ENCODE data around the gene CDK13.
"Not testable (repeated sequence)": the region's sequence is repeated elsewhere in the genome, so short reads cannot be mapped to it uniquely, and the experiment has no call there.

The CDK13 gene

DNA sequence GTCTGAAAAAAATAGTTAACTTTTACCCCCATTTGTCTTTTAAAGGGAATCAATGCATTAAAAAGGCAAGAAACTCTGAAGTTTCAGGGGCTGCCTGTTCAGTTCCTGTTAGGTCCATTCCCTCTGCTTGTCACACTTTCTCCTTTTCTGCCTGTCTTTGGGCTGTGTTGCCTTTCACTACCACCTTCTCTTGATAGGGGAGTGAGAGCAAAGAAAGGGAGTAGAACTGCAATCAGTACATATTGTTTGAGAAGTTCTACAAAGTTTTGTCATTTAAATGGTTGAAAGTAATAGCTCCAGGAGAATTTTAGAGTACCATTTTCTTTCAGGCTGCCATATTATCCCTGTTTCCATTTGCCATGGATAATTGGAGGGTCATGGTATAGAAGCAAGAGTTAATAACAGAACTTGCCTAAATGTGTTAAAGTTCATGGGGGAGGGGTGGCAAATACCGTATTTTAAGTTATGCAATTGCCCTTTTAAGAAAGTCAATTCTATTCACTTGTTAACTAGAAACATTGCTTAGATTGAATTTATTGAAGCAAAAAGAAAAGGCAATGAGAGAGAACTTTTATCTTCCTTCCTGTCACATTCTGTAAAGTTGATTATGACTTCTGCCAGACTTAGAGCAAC is 145.8 kb downstream of the CDK13 start:
- no peaks in the 10 kb centered on the region for H3K4me1 ChIP-seq (ENCODE audit: control insufficient read depth, insufficient read depth, low read length)
- H3K9me3 ChIP-seq (ENCODE audit: control insufficient read depth, low read length): no peaks in the 10 kb centered on the region
- no peaks in the 10 kb centered on the region for H3K27me3 ChIP-seq (ENCODE audit: control insufficient read depth, insufficient read depth, low read length, poor library complexity, severe bottlenecking)
- no peak overlapping the region for H3K4me3 ChIP-seq (ENCODE audit: insufficient read depth, low read depth, low read length)
- peaks cover 20% of the 10 kb centered on the region for H3K36me3 ChIP-seq (ENCODE audit: control insufficient read depth, insufficient read depth, low read length)
- WGBS, 2 experiments: 60% methylated on average over 1 of the region's 1 CpG; no CpG with 5 or more reads in 1 of the 2 experiments
- no peak overlapping the region for H3K27ac ChIP-seq (ENCODE audit: insufficient read depth, low read depth, low read length, poor library complexity, severe bottlenecking)

DNA sequence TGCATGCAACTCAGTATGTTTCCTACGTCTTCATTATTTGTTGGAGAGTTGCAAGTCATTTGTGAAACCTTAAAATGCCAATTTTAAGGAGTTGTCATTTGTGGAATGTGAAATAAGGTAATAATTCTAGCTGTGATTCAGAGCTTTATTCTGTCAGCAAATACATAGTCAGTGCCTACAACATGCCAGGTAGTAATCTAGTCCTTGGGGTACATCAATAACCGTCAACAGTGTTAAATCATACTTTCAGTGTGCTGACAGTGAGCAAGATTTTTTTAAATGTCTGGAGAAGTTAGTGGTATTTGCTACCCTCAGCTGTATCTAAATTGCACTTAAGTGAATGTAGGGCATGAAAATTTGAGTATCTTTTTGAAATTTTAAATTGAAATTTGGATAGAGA is 147.7 kb downstream of the CDK13 start:
- Histone ChIP-seq H3K27ac (ENCODE audit: insufficient read depth, low read depth, low read length, poor library complexity, severe bottlenecking) (no peak overlapping the region), H3K27me3 (ENCODE audit: control insufficient read depth, insufficient read depth, low read length, poor library complexity, severe bottlenecking) (no peaks in the 10 kb centered on the region), H3K9me3 (ENCODE audit: control insufficient read depth, low read length) (no peaks in the 10 kb centered on the region), H3K36me3 (ENCODE audit: control insufficient read depth, insufficient read depth, low read length) (peaks cover 19% of the 10 kb centered on the region), H3K4me1 (ENCODE audit: control insufficient read depth, insufficient read depth, low read length) (no peaks in the 10 kb centered on the region), H3K4me3 (ENCODE audit: insufficient read depth, low read depth, low read length) (no peak overlapping the region)
- 83 to 86% methylated on average over 2 of the region's 2 CpGs for WGBS, 2 experiments

DNA sequence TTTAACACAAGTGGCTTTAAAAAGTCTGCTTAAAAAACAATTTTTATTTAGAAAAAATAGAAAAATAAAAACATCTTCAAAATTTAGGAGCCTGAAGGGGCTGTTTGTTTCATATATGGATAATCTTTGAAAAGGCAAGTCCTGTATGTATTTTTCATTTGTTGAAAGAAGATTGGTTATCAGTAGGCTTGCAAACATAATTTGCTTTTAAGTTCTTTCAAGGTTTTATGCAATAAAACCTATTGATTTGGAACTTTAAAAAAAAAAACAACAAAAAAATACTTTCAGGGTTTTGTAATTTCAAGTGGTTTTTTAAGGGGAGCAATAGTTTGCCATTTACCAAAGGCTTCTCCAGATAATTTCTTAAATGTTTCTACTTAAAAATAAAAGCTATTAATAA is 148.8 kb downstream of the CDK13 start:
- no peaks in the 10 kb centered on the region for H3K9me3 ChIP-seq (ENCODE audit: control insufficient read depth, low read length)
- H3K27me3 ChIP-seq (ENCODE audit: control insufficient read depth, insufficient read depth, low read length, poor library complexity, severe bottlenecking): no peaks in the 10 kb centered on the region
- no peaks in the 10 kb centered on the region for H3K4me1 ChIP-seq (ENCODE audit: control insufficient read depth, insufficient read depth, low read length)
- peaks cover 10% of the 10 kb centered on the region for H3K36me3 ChIP-seq (ENCODE audit: control insufficient read depth, insufficient read depth, low read length)
- H3K27ac ChIP-seq (ENCODE audit: insufficient read depth, low read depth, low read length, poor library complexity, severe bottlenecking): no peak overlapping the region
- H3K4me3 ChIP-seq (ENCODE audit: insufficient read depth, low read depth, low read length): no peak overlapping the region

DNA sequence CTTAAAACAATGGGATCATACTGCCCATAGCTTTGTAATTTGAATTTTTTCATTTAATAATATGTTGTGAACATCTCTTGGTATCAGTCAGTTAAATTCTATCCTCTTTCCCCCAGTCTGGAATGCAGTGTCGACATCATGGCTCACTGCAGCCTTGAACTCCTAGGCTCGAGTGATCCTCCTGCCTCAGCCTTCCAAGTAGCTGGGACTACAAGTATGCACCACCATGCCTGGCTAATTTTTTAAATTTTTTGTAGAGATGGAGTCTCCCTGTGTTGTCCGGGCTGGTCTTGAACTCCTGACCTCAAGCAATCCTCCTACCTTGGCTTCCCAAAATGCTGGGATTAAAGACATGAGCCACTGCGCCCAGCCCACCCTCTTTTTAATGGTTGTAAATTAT is 149.8 kb downstream of the CDK13 start:
- Histone ChIP-seq H3K36me3 (ENCODE audit: control insufficient read depth, insufficient read depth, low read length) (peaks cover under 1% of the 10 kb centered on the region), H3K4me3 (ENCODE audit: insufficient read depth, low read depth, low read length) (no peak overlapping the region), H3K27ac (ENCODE audit: insufficient read depth, low read depth, low read length, poor library complexity, severe bottlenecking) (no peak overlapping the region), H3K4me1 (ENCODE audit: control insufficient read depth, insufficient read depth, low read length) (no peaks in the 10 kb centered on the region), H3K27me3 (ENCODE audit: control insufficient read depth, insufficient read depth, low read length, poor library complexity, severe bottlenecking) (no peaks in the 10 kb centered on the region), H3K9me3 (ENCODE audit: control insufficient read depth, low read length) (no peaks in the 10 kb centered on the region)
- 90 to 94% methylated on average over 3 to 4 of the region's 4 CpGs for WGBS, 2 experiments

DNA sequence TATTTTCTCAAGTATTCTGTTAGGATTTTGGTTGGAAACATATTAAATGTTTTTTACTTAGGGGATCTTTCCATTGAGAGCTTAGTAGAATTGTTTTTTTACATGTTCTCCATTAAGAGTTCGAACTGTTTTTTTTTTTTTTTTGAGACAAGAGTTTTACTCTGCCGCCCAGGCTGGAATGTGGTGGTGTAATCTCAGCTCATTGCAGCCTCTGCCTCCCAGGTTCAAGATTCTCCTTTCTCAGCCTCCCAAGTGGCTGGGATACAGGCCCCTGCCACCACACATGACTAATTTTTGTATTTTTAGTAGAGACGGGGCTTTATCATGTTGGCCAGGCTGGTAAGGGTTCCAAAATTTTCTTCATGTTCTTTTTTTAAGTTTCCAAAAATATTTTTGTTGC is 151.1 kb downstream of the CDK13 start:
- Histone ChIP-seq H3K36me3 (ENCODE audit: control insufficient read depth, insufficient read depth, low read length) (no peaks in the 10 kb centered on the region), H3K4me3 (ENCODE audit: insufficient read depth, low read depth, low read length) (no peak overlapping the region), H3K27me3 (ENCODE audit: control insufficient read depth, insufficient read depth, low read length, poor library complexity, severe bottlenecking) (no peaks in the 10 kb centered on the region), H3K9me3 (ENCODE audit: control insufficient read depth, low read length) (no peaks in the 10 kb centered on the region), H3K27ac (ENCODE audit: insufficient read depth, low read depth, low read length, poor library complexity, severe bottlenecking) (no peak overlapping the region), H3K4me1 (ENCODE audit: control insufficient read depth, insufficient read depth, low read length) (no peaks in the 10 kb centered on the region)
- 83 to 96% methylated on average over 2 to 3 of the region's 3 CpGs for WGBS, 2 experiments

DNA sequence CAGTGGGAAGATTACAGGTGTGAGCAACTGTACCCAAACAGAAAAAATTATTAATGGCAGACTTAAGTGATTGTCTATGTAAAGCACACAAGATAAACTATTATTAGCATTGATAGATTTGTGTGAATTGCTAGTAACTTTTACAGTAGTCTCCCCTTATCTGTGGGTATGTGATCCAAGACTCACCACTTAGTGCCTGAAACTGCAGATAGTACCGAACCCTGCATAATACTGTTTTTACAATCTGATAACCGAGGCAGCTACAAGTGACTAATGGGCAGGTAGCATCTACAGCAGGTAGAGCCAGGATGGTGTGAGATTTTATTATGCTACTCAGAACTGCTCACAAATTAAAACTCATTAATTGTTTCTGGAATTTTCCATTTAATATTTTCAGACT is 152.8 kb downstream of the CDK13 start:
- Histone ChIP-seq H3K4me3 (ENCODE audit: insufficient read depth, low read depth, low read length) (no peak overlapping the region), H3K27me3 (ENCODE audit: control insufficient read depth, insufficient read depth, low read length, poor library complexity, severe bottlenecking) (no peaks in the 10 kb centered on the region), H3K27ac (ENCODE audit: insufficient read depth, low read depth, low read length, poor library complexity, severe bottlenecking) (no peak overlapping the region), H3K4me1 (ENCODE audit: control insufficient read depth, insufficient read depth, low read length) (no peaks in the 10 kb centered on the region), H3K9me3 (ENCODE audit: control insufficient read depth, low read length) (no peaks in the 10 kb centered on the region), H3K36me3 (ENCODE audit: control insufficient read depth, insufficient read depth, low read length) (no peaks in the 10 kb centered on the region)
- 90 to 100% methylated on average over 2 of the region's 2 CpGs for WGBS, 2 experiments

DNA sequence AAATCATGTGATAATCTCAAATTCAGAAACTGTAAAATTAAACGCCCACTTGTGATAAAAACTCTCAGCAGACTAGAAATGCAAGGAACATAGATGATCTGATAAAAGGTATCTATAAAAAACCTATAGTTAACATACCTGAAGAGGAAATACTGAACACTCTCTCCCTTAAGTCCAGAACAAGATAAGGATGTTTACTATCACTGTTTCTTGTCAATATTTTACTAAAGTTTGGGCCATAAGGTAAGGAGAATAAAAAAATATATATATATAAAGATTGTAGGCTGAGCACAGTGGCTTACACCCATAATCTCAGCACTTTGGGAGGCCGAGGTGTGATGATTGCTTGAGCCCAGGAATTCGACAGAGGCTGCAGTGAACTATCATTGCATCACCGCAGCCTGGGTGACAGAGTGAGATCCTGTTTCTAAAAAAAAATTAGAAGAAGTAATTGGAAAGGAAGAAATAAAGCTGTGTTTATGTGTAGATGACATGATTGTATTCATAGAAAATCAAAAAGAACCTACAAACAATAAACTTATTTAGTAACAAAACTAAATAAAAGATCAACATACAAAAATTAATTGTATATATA is 155.9 kb downstream of the CDK13 start:
- Histone ChIP-seq H3K4me1 (ENCODE audit: control insufficient read depth, insufficient read depth, low read length) (no peaks in the 10 kb centered on the region), H3K27ac (ENCODE audit: insufficient read depth, low read depth, low read length, poor library complexity, severe bottlenecking) (no peak overlapping the region), H3K4me3 (ENCODE audit: insufficient read depth, low read depth, low read length) (no peak overlapping the region), H3K27me3 (ENCODE audit: control insufficient read depth, insufficient read depth, low read length, poor library complexity, severe bottlenecking) (no peaks in the 10 kb centered on the region), H3K36me3 (ENCODE audit: control insufficient read depth, insufficient read depth, low read length) (no peaks in the 10 kb centered on the region), H3K9me3 (ENCODE audit: control insufficient read depth, low read length) (no peaks in the 10 kb centered on the region)
- WGBS, 2 experiments: 90 to 95% methylated on average over 3 of the region's 4 CpGs

DNA sequence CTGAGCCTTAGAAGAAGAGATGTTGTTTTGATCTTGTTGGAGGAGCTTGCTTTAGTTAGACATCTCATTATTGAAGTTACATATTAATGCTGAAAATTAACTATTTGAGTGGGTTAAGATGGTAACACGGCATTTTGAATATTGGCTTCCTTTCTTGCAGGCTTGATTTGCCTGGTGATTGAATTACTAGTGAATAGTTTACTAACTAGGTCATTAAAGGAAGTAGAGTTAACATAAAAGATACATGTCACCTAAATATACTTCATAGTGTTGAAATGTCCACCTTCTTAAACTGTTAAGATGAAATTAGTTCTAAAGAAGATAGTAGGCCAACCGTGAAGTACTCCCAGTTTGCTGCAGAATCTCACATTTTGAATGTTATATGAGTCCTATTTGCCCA is 165.9 kb downstream of the CDK13 start:
- Histone ChIP-seq H3K4me3 (ENCODE audit: insufficient read depth, low read depth, low read length) (no peak overlapping the region), H3K4me1 (ENCODE audit: control insufficient read depth, insufficient read depth, low read length) (no peaks in the 10 kb centered on the region), H3K27ac (ENCODE audit: insufficient read depth, low read depth, low read length, poor library complexity, severe bottlenecking) (no peak overlapping the region), H3K9me3 (ENCODE audit: control insufficient read depth, low read length) (no peaks in the 10 kb centered on the region), H3K27me3 (ENCODE audit: control insufficient read depth, insufficient read depth, low read length, poor library complexity, severe bottlenecking) (no peaks in the 10 kb centered on the region), H3K36me3 (ENCODE audit: control insufficient read depth, insufficient read depth, low read length) (no peaks in the 10 kb centered on the region)
- 93 to 95% methylated on average over 2 of the region's 2 CpGs for whole genome bisulfite sequencing, 2 experiments

DNA sequence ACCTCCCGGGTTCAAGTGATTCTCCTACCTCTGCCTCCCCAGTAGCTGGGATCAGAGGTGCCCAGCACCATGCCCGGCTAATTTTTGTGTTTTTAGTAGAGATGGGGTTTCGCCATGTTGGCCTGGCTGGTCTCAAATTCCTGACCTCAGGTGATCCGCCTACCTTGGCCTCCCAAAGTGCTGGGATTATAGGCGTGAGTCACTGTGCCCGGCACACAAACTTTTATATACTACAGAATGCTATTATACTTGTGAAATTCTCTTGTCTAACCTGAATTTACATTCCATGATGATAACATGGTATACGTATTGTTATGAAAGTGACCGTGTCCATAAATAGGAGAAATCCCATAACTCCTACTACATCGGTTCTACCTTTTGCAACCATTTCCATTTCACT is 167.1 kb downstream of the CDK13 start:
- not testable (repeated sequence) for H3K9me3 ChIP-seq (ENCODE audit: control insufficient read depth, low read length); H3K4me3 ChIP-seq (ENCODE audit: insufficient read depth, low read depth, low read length); H3K4me1 ChIP-seq (ENCODE audit: control insufficient read depth, insufficient read depth, low read length); H3K27ac ChIP-seq (ENCODE audit: insufficient read depth, low read depth, low read length, poor library complexity, severe bottlenecking); H3K36me3 ChIP-seq (ENCODE audit: control insufficient read depth, insufficient read depth, low read length); H3K27me3 ChIP-seq (ENCODE audit: control insufficient read depth, insufficient read depth, low read length, poor library complexity, severe bottlenecking)
- 90 to 93% methylated on average over 7 to 9 of the region's 9 CpGs for WGBS, 2 experiments

DNA sequence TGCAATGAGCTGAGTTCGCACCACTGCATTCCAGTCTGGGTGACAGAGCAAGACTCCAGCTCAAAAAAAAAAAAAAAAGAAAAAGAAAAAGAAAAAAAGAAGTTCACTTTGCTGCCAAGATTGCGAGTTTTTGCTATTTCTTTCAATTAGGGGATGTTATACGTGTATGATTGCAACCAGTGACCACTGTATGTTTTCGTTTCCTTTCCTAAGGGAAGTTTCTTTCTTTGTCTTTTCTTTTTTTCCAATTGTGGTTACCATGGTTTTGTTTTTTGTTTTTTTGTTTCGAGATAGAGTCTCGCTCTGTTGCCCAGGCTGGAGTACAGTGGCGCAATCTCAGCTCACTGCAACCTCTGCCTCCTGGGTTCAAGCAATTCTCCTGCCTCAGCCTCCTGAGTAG is 168.1 kb downstream of the CDK13 start:
- H3K9me3 ChIP-seq (ENCODE audit: control insufficient read depth, low read length); H3K27ac ChIP-seq (ENCODE audit: insufficient read depth, low read depth, low read length, poor library complexity, severe bottlenecking): not testable (repeated sequence)
- WGBS, 2 experiments: 93 to 94% methylated on average over 7 of the region's 7 CpGs

DNA sequence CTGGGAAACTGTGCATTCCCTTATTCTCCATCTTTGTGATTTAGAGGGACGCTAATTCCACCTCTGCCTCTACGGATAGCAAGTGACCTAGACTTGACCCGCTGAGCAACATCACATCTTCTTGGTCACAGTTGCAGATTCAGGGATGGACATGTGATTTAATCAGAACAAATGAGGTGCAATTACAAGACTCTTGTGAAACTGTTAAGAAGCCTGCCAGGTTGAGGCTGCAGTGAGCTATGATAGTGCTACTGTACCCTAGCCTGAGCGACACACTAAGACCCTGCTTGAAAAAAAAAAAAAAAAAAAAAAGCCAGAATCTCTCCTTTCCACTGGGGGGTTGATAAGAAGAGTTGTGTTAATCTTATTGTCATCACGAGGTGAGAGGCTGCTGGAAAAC is 170.0 kb downstream of the CDK13 start:
- H3K4me1 ChIP-seq (ENCODE audit: control insufficient read depth, insufficient read depth, low read length): no peaks in the 10 kb centered on the region
- H3K27me3 ChIP-seq (ENCODE audit: control insufficient read depth, insufficient read depth, low read length, poor library complexity, severe bottlenecking): no peaks in the 10 kb centered on the region
- H3K36me3 ChIP-seq (ENCODE audit: control insufficient read depth, insufficient read depth, low read length): no peaks in the 10 kb centered on the region
- no peak overlapping the region for H3K27ac ChIP-seq (ENCODE audit: insufficient read depth, low read depth, low read length, poor library complexity, severe bottlenecking)
- H3K9me3 ChIP-seq (ENCODE audit: control insufficient read depth, low read length): no peaks in the 10 kb centered on the region
- WGBS, 2 experiments: 85 to 86% methylated on average over 5 of the region's 5 CpGs
- H3K4me3 ChIP-seq (ENCODE audit: insufficient read depth, low read depth, low read length): no peak overlapping the region

More for the DNA sequence above, 168.1 kb downstream of the CDK13 start:
- H3K36me3 ChIP-seq (ENCODE audit: control insufficient read depth, insufficient read depth, low read length); H3K4me3 ChIP-seq (ENCODE audit: insufficient read depth, low read depth, low read length); H3K27me3 ChIP-seq (ENCODE audit: control insufficient read depth, insufficient read depth, low read length, poor library complexity, severe bottlenecking); H3K4me1 ChIP-seq (ENCODE audit: control insufficient read depth, insufficient read depth, low read length): not testable (repeated sequence)
